Neural progenitor cell (in vitro differentiated cells): ENCODE data around the gene TNNC1.

Experiments
- CTCF ChIP-seq: fragments of 200-600 bp; sonication (generic); IDR thresholded peaks from 2 replicates; pipeline ENCODE4 v1.5.1; 2017; ENCODE audit warnings: antibody characterized with exemption, mild to moderate bottlenecking
- EZH2phosphoT487 ChIP-seq: fragments of 200-600 bp; sonication (generic); IDR thresholded peaks from 2 replicates; pipeline ENCODE4 v1.6.1; 2017; ENCODE audit warnings: antibody characterized with exemption

- TF ChIP-seq CTCF (no peak), EZH2phosphoT487 (no peak)
Measured at GRCh38 chr3:52473026-52473425, 19.2 kb upstream of the TNNC1 start.
